IPS-NIHi7 (cell line): ENCODE results near the gene FHL2.

ENCODE experiments used
- DNase-seq: peaks from one replicate; pipeline ENCODE4 v3.0.0; 2012; ENCODE audit warnings: mixed read lengths; ENCODE audit errors: extremely low spot score

Gene FHL2

GRCh38 chr2:105317937-105318336 is 80.9 kb downstream of the FHL2 start:
- no peak for DNase-seq

DNA sequence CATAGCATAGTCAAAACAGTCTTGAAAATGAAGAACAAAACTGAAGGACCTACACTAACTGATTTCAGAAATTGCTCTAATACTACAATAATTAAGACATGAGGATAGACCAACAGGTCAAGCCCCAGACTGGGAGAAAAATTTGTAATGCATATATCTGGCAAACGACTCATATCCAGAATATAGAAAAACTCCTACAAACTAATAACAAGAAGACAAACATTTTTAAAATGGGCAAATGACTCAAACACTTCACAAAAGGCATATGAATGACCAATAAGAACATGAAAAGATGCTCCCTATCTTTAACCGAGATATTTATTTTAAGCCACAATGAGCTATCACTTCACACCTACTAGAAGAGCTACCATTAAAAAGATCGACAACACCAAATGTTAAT is 83.5 kb downstream of the FHL2 start:
- DNase-seq = no peak

- no peak for DNase-seq
These were observed 85.0 kb downstream of the FHL2 start for GRCh38 chr2:105313877-105314276.
